HepG2 (cell line): Measurements from ENCODE around the gene CDH13. TPM values are rescaled to one million over a fixed set of nuclear protein-coding genes. Genes with fewer than 3 reads are reported as not detected.

Experiments used
- ATAC-seq: fragments of 200-7000 bp; cut with Tn5 transposase; 3 replicates; pipeline ENCODE4 v1.9.1; 2020; ENCODE audit warnings: mild to moderate bottlenecking, moderate library complexity
- BruUV-seq: library from RNA; stranded (reverse); fragments of 400-500 nt; replicated peaks from 2 replicates; lab custom pipeline; 2021; lab: Mats Ljungman, UMichigan
- CTCF ChIA-PET: fragments of 300-600 bp; formaldehyde crosslinking; extraction: SDS; loops from one replicate; lab custom pipeline; 2021; ENCODE audit warnings: low total read pairs, inconsistent platforms, low intra/inter-chr PET ratio; lab: Yijun Ruan, JAX
- POLR2A ChIA-PET: fragments of 350-600 bp; sonication (Branson Sonifier 250); formaldehyde crosslinking; loops from one replicate; lab custom pipeline; 2020; ENCODE audit warnings: antibody characterized with exemption, inconsistent platforms; lab: Yijun Ruan, JAX
- DNase-seq: peaks from one replicate; pipeline ENCODE4 v3.0.0-alpha.2; 2015; ENCODE audit warnings: low spot score
- FAIRE-seq: peaks from 3 replicates; lab custom pipeline; 2011; peaks lifted over from hg19 to GRCh38; lab: Jason Lieb, UNC
- H2AFZ ChIP-seq: one replicate; pipeline ENCODE4 v1.6.1; 2011; ENCODE audit warnings: low read length, inconsistent platforms
- H3K27ac ChIP-seq: fragments of 300-600 bp; 3 replicates; pipeline ENCODE4 v1.8.0; 2011; ENCODE audit warnings: mixed run types, mild to moderate bottlenecking, mixed read lengths, low read length, inconsistent platforms; ENCODE audit not compliant: insufficient read depth; ENCODE audit errors: extremely low read length
- H3K27me3 ChIP-seq, 2 experiments: fragments of 200-600 bp in 1 of 2; 2 replicates in 1 of 2; 3 replicates in 1 of 2; pipeline versions ENCODE4 v1.6.0 to v1.8.0; 2011; ENCODE audit warnings: low read length in 2 of 2, mild to moderate bottlenecking in 2 of 2, moderate library complexity in 2 of 2, inconsistent platforms in 1 of 2; ENCODE audit not compliant: insufficient read depth in 2 of 2, control insufficient read depth in 1 of 2
- H3K36me3 ChIP-seq, 2 experiments: fragments of 200-600 bp in 1 of 2; replicated peaks in 1 of 2; 2 replicates in 1 of 2; 3 replicates in 1 of 2; pipeline versions ENCODE4 v1.5.1 to v1.8.0; 2011; ENCODE audit warnings: low read length in 2 of 2, inconsistent platforms in 1 of 2; ENCODE audit not compliant: insufficient read depth in 2 of 2, control insufficient read depth in 1 of 2
- H3K4me1 ChIP-seq: 2 replicates; pipeline ENCODE4 v1.5.1; 2012; ENCODE audit warnings: low read length, inconsistent platforms; ENCODE audit not compliant: insufficient read depth
- H3K4me2 ChIP-seq: 2 replicates; pipeline ENCODE4 v1.6.0; 2011; ENCODE audit warnings: low read depth, low read length, inconsistent platforms
- H3K4me3 ChIP-seq, 3 experiments: fragments of 200-600 bp in 1 of 3; sonication (generic), shearing (Covaris generic) in 1 of 3; replicated peaks in 1 of 3; 2 replicates each; pipeline ENCODE4 v1.5.1; 2011 to 2016; ENCODE audit warnings: low read length in 3 of 3, inconsistent platforms in 2 of 3, low read depth in 2 of 3, mild to moderate bottlenecking in 2 of 3, control low read depth in 1 of 3, mixed read lengths in 1 of 3; ENCODE audit not compliant: insufficient read depth in 1 of 3
- H3K79me2 ChIP-seq: one replicate; pipeline ENCODE4 v1.6.1; 2011; ENCODE audit warnings: low read length, inconsistent platforms; ENCODE audit not compliant: insufficient read depth
- H3K9ac ChIP-seq: 2 replicates; pipeline ENCODE4 v1.6.0; 2011; ENCODE audit warnings: mild to moderate bottlenecking, low read depth, low read length, inconsistent platforms; ENCODE audit not compliant: insufficient read depth
- H3K9me3 ChIP-seq: 2 replicates; pipeline ENCODE4 v1.5.1; 2012; ENCODE audit warnings: mild to moderate bottlenecking, low read length
- H4K20me1 ChIP-seq: 2 replicates; pipeline ENCODE4 v1.6.0; 2011; ENCODE audit warnings: inconsistent platforms, mild to moderate bottlenecking, low read length, moderate library complexity; ENCODE audit not compliant: insufficient read depth
- EHMT2 ChIP-seq: fragments of 200-600 bp; sonication (generic); IDR thresholded peaks from 2 replicates; pipeline ENCODE4 v1.7.0; 2017; ENCODE audit warnings: antibody characterized with exemption, low read depth, low read length, borderline replicate concordance
- ESRRA ChIP-seq: sonication (generic); formaldehyde crosslinking; IDR thresholded peaks from 2 replicates; pipeline ENCODE4 v1.5.1; 2020; ENCODE audit warnings: mild to moderate bottlenecking, low read depth, missing genetic modification reagents
- FOXJ3 ChIP-seq: sonication (generic); formaldehyde crosslinking; IDR thresholded peaks from 2 replicates; pipeline ENCODE4 v1.4.0; 2020; ENCODE audit warnings: missing genetic modification reagents, mild to moderate bottlenecking, borderline replicate concordance
- FOXK2 ChIP-seq: fragments of 450-650 bp; IDR thresholded peaks from 2 replicates; pipeline ENCODE4 v1.6.1; 2016
- KDM2A ChIP-seq: sonication (generic); formaldehyde crosslinking; IDR thresholded peaks from 2 replicates; pipeline ENCODE4 v1.4.0; 2020; ENCODE audit warnings: low read depth, missing genetic modification reagents, borderline replicate concordance
- REST ChIP-seq, 2 experiments: IDR thresholded peaks; 2 replicates each; pipeline ENCODE4 v1.6.1; 2011 to 2012; ENCODE audit warnings: low read length in 2 of 2, borderline replicate concordance in 1 of 2, low read depth in 1 of 2, mild to moderate bottlenecking in 1 of 2, moderate library complexity in 1 of 2
- ZNF138 ChIP-seq: sonication (generic); formaldehyde crosslinking; IDR thresholded peaks from 2 replicates; pipeline ENCODE4 v1.5.0; 2020; ENCODE audit warnings: mild to moderate bottlenecking, low read depth, missing genetic modification reagents
- ZNF160 ChIP-seq: sonication (generic); formaldehyde crosslinking; IDR thresholded peaks from 2 replicates; pipeline ENCODE4 v1.8.0; 2022; ENCODE audit warnings: mild to moderate bottlenecking, inconsistent platforms, missing genetic modification reagents
- ZNF569 ChIP-seq: sonication (generic); formaldehyde crosslinking; IDR thresholded peaks from 2 replicates; pipeline ENCODE4 v1.5.0; 2020; ENCODE audit warnings: mild to moderate bottlenecking, missing genetic modification reagents, moderate library complexity, borderline replicate concordance
- ZNF629 ChIP-seq: sonication (generic); formaldehyde crosslinking; conservative IDR thresholded peaks from 2 replicates; pipeline ENCODE4 v1.5.0; 2020; ENCODE audit warnings: missing genetic modification reagents
- ZNF691 ChIP-seq: sonication (generic); formaldehyde crosslinking; IDR thresholded peaks from 2 replicates; pipeline ENCODE4 v1.4.0; 2020; ENCODE audit warnings: missing genetic modification reagents, low read depth, mild to moderate bottlenecking, borderline replicate concordance
- ZNF768 ChIP-seq: sonication (generic); formaldehyde crosslinking; IDR thresholded peaks from 2 replicates; pipeline ENCODE4 v1.4.0; 2020; ENCODE audit warnings: missing genetic modification reagents
- ZSCAN20 ChIP-seq: sonication (generic); formaldehyde crosslinking; IDR thresholded peaks from 2 replicates; pipeline ENCODE4 v1.4.0; 2020; ENCODE audit warnings: missing genetic modification reagents, mild to moderate bottlenecking, borderline replicate concordance
- WGBS: methylation state at CpG from one replicate; pipeline ENCODE4 v1.1.6; 2017; ENCODE audit warnings: low lambda C conversion rate; 5-methylcytosine and 5-hydroxymethylcytosine counted together
- in situ Hi-C: cut with HindIII; loops from 2 replicates; pipeline ENCODE4 v1.10.0; 2017; ENCODE audit warnings: low pct_unique_long_range_greater_than_20kb; ENCODE audit not compliant: extremely low pct_ligation_motif_present
- intact Hi-C: fragments of 100-400 bp; cut with micrococcal nuclease; formaldehyde crosslinking; loops from one replicate; pipeline ENCODE4 v1.10.0; 2022; ENCODE audit not compliant: unreplicated experiment
- polyA plus RNA-seq, 8 experiments: library from polyadenylated mRNA; depleted of rRNA in 3 of 8; stranded (reverse) in 7 of 8; unstranded in 1 of 8; fragments of >200 nt; fragmentation: Illumina TruSeq in 4 of 8; extraction: Trizol in 4 of 8; gene quantifications; 2 replicates each; pipeline versions ENCODE4 v1.2.1 to v1.2.3, GENCODE V29; 2011 to 2016; ENCODE audit warnings: low read depth in 4 of 8, missing spikeins in 1 of 8, mixed read lengths in 1 of 8; ENCODE audit not compliant: insufficient read depth in 1 of 8
- total RNA-seq, 5 experiments: library from RNA; depleted of rRNA; stranded (reverse); fragments of >200 nt; fragmentation: Illumina TruSeq; extraction: Trizol; gene quantifications; 2 replicates each; pipeline ENCODE4 v1.2.3, GENCODE V29; 2016; ENCODE audit warnings: low read depth in 1 of 5
- TF ChIP-seq, protein P1 (sequence below): IDR thresholded peaks from 2 replicates; pipeline ENCODE4 v1.6.1; 2012; ENCODE audit warnings: inconsistent platforms
- TF ChIP-seq, protein P2 (sequence below): sonication (generic); formaldehyde crosslinking; IDR thresholded peaks from 2 replicates; pipeline ENCODE4 v1.4.0; 2020; ENCODE audit warnings: missing genetic modification reagents

Gene CDH13
- total and polyA plus RNA-seq, 2 of the 13 experiments (the other 11 are each of a cell fraction or from before 2014, with no cell fraction given): not detected

DNA sequence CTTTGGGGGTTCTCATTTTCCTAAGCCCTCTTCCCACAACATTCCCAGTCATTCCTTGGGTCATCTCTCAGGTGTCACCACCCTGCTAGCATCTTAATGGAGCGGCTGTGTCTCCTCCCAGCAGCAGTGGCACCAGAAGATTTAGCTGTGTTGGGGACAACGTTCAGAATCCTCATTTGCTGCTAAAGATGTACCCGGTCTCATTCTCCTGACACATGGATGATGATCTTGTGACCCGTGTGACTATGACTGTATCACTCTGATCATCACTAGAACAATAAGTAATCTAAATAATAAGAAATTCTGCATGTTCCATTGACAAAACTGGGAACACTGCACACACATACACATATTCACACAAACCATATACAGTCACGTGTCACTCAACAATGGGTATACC lies 781.2 kb downstream of the CDH13 start:
- intact Hi-C loops (no loop called here), in situ Hi-C loops (no loop called here)
- ATAC-seq (no peak), FAIRE-seq (no peak), DNase-seq (no peak)
- WGBS: 3% methylated on average over 5 of the region's 5 CpGs
- Histone ChIP-seq H3K4me2 (no peak overlapping the region), H4K20me1 (no peaks in the 10 kb centered on the region), H3K4me3 (no peak overlapping the region), H3K9me3 (no peaks in the 10 kb centered on the region; the same call in 1 of the 2 replicates), H3K27ac (no peak overlapping the region), H3K4me1 (no peaks in the 10 kb centered on the region), H3K27me3 (no peaks in the 10 kb centered on the region; a peak in 1 of 5 replicates), H2AFZ (no peak overlapping the region), H3K9ac (no peak overlapping the region), H3K79me2 (no peaks in the 10 kb centered on the region), H3K36me3 (no peaks in the 10 kb centered on the region)
- no TSS peak for BruUV-seq
- no peak for TF ChIP-seq ZNF569 (CRISPR knock-in tag)
- TF ChIP-seq REST (IDR thresholded peaks at IDR 0.05; ENCODE audit: borderline replicate concordance in 1 of 2, low read depth in 1 of 2, low read length in 2 of 2): no peak
- no peak for TF ChIP-seq ESRRA
- TF ChIP-seq, protein P1, sequence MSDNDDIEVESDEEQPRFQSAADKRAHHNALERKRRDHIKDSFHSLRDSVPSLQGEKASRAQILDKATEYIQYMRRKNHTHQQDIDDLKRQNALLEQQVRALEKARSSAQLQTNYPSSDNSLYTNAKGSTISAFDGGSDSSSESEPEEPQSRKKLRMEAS: no peak
- no peak for TF ChIP-seq ZNF138 (CRISPR knock-in tag)
- no peak for TF ChIP-seq ZSCAN20 (CRISPR knock-in tag)
- TF ChIP-seq FOXJ3 (CRISPR knock-in tag): no peak
- TF ChIP-seq KDM2A (CRISPR knock-in tag): no peak
- TF ChIP-seq EHMT2: no peak
- no peak for TF ChIP-seq FOXK2
- TF ChIP-seq, protein P2, sequence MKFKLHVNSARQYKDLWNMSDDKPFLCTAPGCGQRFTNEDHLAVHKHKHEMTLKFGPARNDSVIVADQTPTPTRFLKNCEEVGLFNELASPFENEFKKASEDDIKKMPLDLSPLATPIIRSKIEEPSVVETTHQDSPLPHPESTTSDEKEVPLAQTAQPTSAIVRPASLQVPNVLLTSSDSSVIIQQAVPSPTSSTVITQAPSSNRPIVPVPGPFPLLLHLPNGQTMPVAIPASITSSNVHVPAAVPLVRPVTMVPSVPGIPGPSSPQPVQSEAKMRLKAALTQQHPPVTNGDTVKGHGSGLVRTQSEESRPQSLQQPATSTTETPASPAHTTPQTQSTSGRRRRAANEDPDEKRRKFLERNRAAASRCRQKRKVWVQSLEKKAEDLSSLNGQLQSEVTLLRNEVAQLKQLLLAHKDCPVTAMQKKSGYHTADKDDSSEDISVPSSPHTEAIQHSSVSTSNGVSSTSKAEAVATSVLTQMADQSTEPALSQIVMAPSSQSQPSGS (CRISPR knock-in tag): no peak
- no peak for TF ChIP-seq ZNF691 (CRISPR knock-in tag)
- TF ChIP-seq ZNF160 (CRISPR knock-in tag): no peak
- TF ChIP-seq ZNF629 (CRISPR knock-in tag): no peak
- no peak for TF ChIP-seq ZNF768 (CRISPR knock-in tag)
- ChIA-PET CTCF (no interaction called here), POLR2A (no interaction called here)
